22Rv1 (cell line): ENCODE data around the gene FMNL3.

ENCODE experiments used
- H3K27ac ChIP-seq: fragments of 450-650 bp; 2 replicates; pipeline ENCODE4 v1.5.1; 2017
- CTCF ChIP-seq: fragments of 450-650 bp; IDR thresholded peaks from 2 replicates; pipeline ENCODE4 v1.5.1; 2017; ENCODE audit warnings: mild to moderate bottlenecking
- ZFX ChIP-seq: fragments of 450-650 bp; IDR thresholded peaks from 2 replicates; pipeline ENCODE4 v1.6.1; 2017; ENCODE audit warnings: antibody characterized with exemption, borderline replicate concordance

The FMNL3 gene

GRCh38 chr12:49683599-49684309 lies 23.5 kb downstream of the FMNL3 start:
- TF ChIP-seq ZFX (no peak), CTCF (no peak)
- H3K27ac ChIP-seq, result no peak overlapping the region

GRCh38 chr12:49680075-49680474 lies 27.1 kb downstream of the FMNL3 start:
- TF ChIP-seq CTCF (no peak), ZFX (no peak)
- H3K27ac ChIP-seq, result no peak overlapping the region

GRCh38 chr12:49678711-49679110 lies 28.5 kb downstream of the FMNL3 start:
- no peak overlapping the region for H3K27ac ChIP-seq
- TF ChIP-seq CTCF (no peak), ZFX (no peak)

GRCh38 chr12:49675137-49675536 lies 32.1 kb downstream of the FMNL3 start:
- no peak overlapping the region for H3K27ac ChIP-seq
- TF ChIP-seq ZFX (no peak), CTCF (no peak)

GRCh38 chr12:49674318-49674981 lies 32.8 kb downstream of the FMNL3 start:
- TF ChIP-seq ZFX (no peak), CTCF (no peak)
- H3K27ac ChIP-seq, result no peak overlapping the region

- no peak overlapping the region for H3K27ac ChIP-seq
Measured at GRCh38 chr12:49673446-49674317, 33.5 kb downstream of the FMNL3 start.

More at GRCh38 chr12:49673446-49674317, 33.5 kb downstream of the FMNL3 start:
- TF ChIP-seq CTCF, result no peak
- no peak for TF ChIP-seq ZFX
